ENCODE results near the gene SMAD4.
"Not testable (repeated sequence)": the region's sequence is repeated elsewhere in the genome, so short reads cannot be mapped to it uniquely, and the experiment has no call there.

SMAD4 gene

DNA sequence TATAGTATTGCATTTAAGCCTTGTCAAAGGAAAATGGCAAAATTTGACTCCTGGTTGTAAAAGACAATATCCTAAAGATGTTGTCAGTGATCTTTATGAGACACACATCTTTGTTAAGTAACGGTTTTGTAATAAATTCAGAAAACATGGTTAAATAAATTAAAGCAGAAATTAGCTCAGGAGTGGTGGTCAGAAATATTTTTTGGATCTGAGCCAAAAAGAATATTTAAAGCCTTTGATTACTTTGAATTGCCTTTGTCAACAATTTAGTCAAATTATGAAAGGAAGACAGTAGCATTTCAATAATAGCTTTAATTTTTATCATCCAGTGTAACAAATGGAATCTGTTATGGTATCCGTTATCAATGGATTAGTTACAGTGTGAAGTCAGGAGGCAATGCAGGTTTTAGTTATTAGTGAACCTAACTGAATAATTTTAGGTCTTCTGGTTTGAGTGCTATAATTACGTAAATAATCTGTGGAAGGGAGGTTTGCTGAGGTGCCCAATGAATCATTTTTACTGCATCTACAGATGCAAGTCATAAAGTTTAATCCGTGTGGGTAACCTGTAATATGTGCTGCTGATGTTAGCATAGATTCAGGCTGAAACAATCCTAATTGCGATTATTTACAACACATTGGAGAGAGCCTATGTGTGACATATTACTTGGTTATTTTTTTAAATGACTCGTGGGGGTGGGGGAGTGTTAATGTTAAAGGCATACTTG is 42.7 kb downstream of the SMAD4 start:
- ATAC-seq: no peak
- Mint-ChIP-seq H3K27me3 (no peaks in the 10 kb centered on the region), H3K9me3 (no peaks in the 10 kb centered on the region), H3K4me3 (no peak overlapping the region), H3K4me1 (peaks cover 28% of the 10 kb centered on the region), H3K36me3 (peaks cover 71% of the 10 kb centered on the region), H3K27ac (no peak overlapping the region)

DNA sequence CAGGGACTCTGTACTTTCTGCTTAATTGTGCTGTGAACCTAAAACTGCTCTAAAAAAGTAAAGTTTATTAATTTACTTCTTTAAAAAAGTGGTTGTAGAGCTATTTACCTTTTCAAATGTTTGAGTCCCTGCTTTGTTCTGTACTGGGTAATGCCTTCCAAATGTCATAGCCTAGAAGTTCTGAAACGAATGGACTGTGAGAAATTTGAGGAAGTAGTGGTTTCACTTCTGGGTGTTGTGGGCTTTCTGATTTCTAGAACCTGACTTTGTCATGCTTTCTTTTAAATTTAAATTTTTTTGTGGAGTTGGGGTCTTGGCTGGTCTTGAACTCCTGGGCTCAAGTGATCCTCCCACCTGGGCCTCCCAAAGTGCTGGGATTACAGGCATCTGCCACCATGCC is 44.6 kb downstream of the SMAD4 start:
- Mint-ChIP-seq H3K27me3 (no peaks in the 10 kb centered on the region), H3K27ac (peak overlapping the region; percentile 9), H3K4me3 (no peak overlapping the region), H3K9me3 (no peaks in the 10 kb centered on the region), H3K36me3 (peaks cover 66% of the 10 kb centered on the region), H3K4me1 (peaks cover 28% of the 10 kb centered on the region)
- ATAC-seq: peak; percentile 94

DNA sequence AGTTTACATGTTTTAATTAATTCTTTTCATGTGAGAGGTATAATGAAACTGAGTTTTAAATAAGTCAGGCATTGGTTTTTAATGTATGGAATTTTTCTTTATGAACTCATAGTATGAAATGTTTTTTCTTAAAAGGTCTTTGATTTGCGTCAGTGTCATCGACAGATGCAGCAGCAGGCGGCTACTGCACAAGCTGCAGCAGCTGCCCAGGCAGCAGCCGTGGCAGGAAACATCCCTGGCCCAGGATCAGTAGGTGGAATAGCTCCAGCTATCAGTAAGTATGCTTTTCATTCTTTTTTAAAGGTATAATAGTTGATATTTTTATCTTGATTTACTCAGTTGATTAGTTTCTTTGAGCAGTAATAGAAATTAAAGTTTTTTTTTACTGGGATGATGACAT is 46.5 kb downstream of the SMAD4 start:
- H3K4me3 Mint-ChIP-seq: no peak overlapping the region
- peaks cover 32% of the 10 kb centered on the region for H3K4me1 Mint-ChIP-seq
- no peak overlapping the region for H3K27ac Mint-ChIP-seq
- ATAC-seq: no peak
- H3K27me3 Mint-ChIP-seq: no peaks in the 10 kb centered on the region
- peaks cover 68% of the 10 kb centered on the region for H3K36me3 Mint-ChIP-seq
- no peaks in the 10 kb centered on the region for H3K9me3 Mint-ChIP-seq

DNA sequence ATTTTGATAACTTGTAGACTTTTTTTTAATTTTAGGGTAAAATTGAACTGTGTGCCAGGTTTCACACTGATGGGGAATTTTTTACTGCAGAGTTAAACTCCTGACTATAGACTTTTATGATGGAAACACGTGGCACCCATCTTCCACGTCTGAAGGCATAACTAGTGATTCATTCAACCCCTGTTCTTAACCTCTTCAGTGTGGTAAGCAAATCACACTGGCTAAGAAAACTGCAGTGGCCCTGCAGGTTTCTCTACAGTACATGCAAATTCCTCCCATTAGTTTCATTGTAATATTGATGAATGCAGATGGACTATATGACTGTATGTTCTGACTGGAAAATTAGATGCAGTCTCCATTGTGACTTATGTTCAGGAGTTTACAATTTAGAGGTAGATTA is 47.2 kb downstream of the SMAD4 start:
- no peak overlapping the region for H3K4me3 Mint-ChIP-seq

DNA sequence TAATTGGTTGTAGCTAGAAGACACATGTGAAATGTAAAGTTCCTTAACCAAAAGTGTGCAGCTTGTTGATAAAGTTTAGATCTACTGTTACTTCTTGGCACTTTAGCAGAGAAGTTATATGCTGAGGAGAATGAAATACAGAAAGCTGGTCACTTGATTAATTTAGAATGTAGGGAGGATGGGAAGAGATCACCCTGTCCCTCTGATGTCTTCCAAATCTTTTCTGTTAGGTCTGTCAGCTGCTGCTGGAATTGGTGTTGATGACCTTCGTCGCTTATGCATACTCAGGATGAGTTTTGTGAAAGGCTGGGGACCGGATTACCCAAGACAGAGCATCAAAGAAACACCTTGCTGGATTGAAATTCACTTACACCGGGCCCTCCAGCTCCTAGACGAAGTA is 48.0 kb downstream of the SMAD4 start:
- H3K27ac Mint-ChIP-seq: no peak overlapping the region
- H3K4me3 Mint-ChIP-seq: no peak overlapping the region
- ATAC-seq: no peak
- H3K4me1 Mint-ChIP-seq: peaks cover 34% of the 10 kb centered on the region
- peaks cover 67% of the 10 kb centered on the region for H3K36me3 Mint-ChIP-seq
- H3K9me3 Mint-ChIP-seq: no peaks in the 10 kb centered on the region
- no peaks in the 10 kb centered on the region for H3K27me3 Mint-ChIP-seq

More for the DNA sequence above, 47.2 kb downstream of the SMAD4 start:
- Mint-ChIP-seq H3K4me1 (peaks cover 32% of the 10 kb centered on the region), H3K27me3 (no peaks in the 10 kb centered on the region), H3K9me3 (no peaks in the 10 kb centered on the region), H3K27ac (no peak overlapping the region), H3K36me3 (peaks cover 67% of the 10 kb centered on the region)
- no peak for ATAC-seq

DNA sequence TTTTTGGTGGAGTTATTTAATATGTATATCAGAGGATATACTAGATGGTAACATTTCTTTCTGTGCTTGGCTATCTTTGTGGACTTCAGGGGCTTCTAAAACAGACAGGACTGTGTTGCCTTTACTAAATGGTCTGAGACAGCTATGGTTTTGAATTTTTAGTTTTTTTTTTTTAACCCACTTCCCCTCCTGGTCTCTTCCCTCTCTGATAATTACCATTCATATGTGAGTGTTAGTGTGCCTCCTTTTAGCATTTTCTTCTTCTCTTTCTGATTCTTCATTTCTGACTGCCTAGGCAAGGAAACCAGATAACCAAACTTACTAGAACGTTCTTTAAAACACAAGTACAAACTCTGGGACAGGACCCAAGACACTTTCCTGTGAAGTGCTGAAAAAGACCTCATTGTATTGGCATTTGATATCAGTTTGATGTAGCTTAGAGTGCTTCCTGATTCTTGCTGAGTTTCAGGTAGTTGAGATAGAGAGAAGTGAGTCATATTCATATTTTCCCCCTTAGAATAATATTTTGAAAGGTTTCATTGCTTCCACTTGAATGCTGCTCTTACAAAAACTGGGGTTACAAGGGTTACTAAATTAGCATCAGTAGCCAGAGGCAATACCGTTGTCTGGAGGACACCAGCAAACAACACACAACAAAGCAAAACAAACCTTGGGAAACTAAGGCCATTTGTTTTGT is 52.7 kb downstream of the SMAD4 start:
- H3K9me3 Mint-ChIP-seq: peaks cover 9% of the 10 kb centered on the region
- H3K4me1 Mint-ChIP-seq: peaks cover 15% of the 10 kb centered on the region
- no peaks in the 10 kb centered on the region for H3K27me3 Mint-ChIP-seq
- peaks cover 79% of the 10 kb centered on the region for H3K36me3 Mint-ChIP-seq
- H3K27ac Mint-ChIP-seq: peak overlapping the region; percentile 66
- peak; percentile 88 for ATAC-seq
- peak overlapping the region; percentile 30 for H3K4me3 Mint-ChIP-seq

DNA sequence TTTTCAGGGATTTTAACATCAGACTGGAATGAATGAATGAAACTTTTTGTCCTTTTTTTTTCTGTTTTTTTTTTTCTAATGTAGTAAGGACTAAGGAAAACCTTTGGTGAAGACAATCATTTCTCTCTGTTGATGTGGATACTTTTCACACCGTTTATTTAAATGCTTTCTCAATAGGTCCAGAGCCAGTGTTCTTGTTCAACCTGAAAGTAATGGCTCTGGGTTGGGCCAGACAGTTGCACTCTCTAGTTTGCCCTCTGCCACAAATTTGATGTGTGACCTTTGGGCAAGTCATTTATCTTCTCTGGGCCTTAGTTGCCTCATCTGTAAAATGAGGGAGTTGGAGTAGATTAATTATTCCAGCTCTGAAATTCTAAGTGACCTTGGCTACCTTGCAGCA is 53.4 kb downstream of the SMAD4 start:
- no peaks in the 10 kb centered on the region for H3K27me3 Mint-ChIP-seq
- ATAC-seq: no peak
- peaks cover 79% of the 10 kb centered on the region for H3K36me3 Mint-ChIP-seq
- no peak overlapping the region for H3K4me3 Mint-ChIP-seq
- H3K27ac Mint-ChIP-seq: peak overlapping the region; percentile 66
- H3K4me1 Mint-ChIP-seq: peaks cover 15% of the 10 kb centered on the region
- peaks cover 10% of the 10 kb centered on the region for H3K9me3 Mint-ChIP-seq

DNA sequence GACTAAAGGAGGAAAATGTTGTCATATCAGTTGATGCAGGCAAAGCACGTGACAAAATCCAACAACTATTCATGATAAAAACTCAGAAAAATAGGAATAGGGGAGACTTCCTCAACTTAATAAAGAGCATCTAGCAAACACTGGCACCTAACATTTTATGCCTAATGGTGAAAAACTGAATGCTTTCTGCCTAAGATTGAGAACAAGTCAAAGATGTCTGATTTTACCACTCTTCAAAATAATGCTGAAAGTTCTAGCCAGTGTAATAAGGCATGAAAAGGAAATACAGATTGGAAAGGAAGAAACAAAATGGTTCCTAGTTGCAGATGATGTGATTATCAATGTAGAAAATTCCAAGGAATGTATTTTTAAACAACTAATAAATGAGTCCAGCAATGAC is 58.4 kb downstream of the SMAD4 start:
- Mint-ChIP-seq H3K9me3 (peaks cover 10% of the 10 kb centered on the region), H3K4me3 (no peak overlapping the region), H3K27me3 (no peaks in the 10 kb centered on the region), H3K36me3 (peaks cover 51% of the 10 kb centered on the region), H3K27ac (no peak overlapping the region), H3K4me1 (no peaks in the 10 kb centered on the region)
- no peak for ATAC-seq

DNA sequence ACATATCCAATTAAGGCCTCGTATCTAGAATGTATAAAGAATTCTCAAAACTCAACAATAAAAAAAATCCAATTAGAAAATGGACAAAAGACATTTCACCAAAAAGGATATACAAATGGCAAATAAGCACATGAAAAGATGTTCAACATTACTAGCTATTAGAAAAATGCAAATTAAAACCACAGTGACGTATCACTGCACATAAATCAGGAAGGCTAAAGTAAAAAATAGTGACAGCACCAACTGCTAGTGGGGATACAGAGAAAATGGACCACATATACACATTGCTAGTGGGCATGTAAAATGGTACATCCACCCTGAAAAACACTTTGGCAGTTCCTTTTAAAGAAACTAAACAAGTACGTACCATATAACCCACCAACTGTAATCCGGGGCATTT is 59.7 kb downstream of the SMAD4 start:
- H3K4me3 Mint-ChIP-seq: no peak overlapping the region
- peaks cover 38% of the 10 kb centered on the region for H3K36me3 Mint-ChIP-seq
- H3K27me3 Mint-ChIP-seq: no peaks in the 10 kb centered on the region
- no peaks in the 10 kb centered on the region for H3K4me1 Mint-ChIP-seq
- no peak for ATAC-seq
- no peak overlapping the region for H3K27ac Mint-ChIP-seq
- peaks cover 10% of the 10 kb centered on the region for H3K9me3 Mint-ChIP-seq

DNA sequence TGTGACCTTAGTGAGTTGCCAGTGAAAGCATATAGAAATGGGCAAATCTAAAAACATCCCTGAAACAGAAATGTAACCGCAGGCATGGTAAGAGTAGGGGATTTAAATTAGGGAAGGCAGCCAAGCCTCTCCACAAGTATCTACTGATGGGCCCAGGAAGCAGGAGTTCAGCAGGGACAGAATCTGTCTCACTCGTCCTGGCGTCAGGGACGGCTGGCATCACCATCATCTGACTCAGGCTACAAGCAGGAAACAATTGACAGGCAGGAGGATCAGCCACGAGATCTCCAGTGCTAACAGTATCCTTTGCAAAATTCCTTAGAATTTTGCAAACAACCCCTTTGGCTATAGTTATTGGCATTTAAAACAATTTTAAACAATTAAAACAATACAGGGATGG is 61.3 kb downstream of the SMAD4 start:
- Mint-ChIP-seq H3K27ac (no peak overlapping the region), H3K9me3 (peaks cover 10% of the 10 kb centered on the region), H3K4me3 (no peak overlapping the region), H3K27me3 (no peaks in the 10 kb centered on the region), H3K4me1 (no peaks in the 10 kb centered on the region), H3K36me3 (peaks cover 22% of the 10 kb centered on the region)
- ATAC-seq: no peak

DNA sequence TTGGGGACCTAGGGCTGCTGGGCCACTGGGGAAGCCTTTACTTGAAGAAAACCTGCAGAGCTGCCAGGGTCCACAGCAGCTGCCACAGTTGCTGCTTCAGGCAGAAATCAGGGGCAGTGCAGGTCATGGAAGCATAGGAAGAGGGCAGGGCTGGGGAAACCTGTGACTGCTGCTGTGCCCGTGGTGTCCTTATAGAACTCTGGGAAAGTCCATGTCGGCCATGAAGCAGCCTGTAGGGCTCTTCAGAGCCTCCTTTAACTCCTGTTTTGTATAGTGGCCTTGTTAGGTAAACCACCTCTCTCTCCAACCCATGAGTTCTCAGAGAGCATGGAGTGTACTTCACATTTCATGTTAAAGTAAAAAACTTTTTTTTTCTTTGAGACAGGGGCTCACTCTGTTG is 62.1 kb downstream of the SMAD4 start:
- Mint-ChIP-seq H3K27ac (no peak overlapping the region), H3K9me3 (peaks cover 5% of the 10 kb centered on the region), H3K27me3 (no peaks in the 10 kb centered on the region), H3K36me3 (peaks cover 14% of the 10 kb centered on the region), H3K4me3 (no peak overlapping the region), H3K4me1 (no peaks in the 10 kb centered on the region)
- ATAC-seq: peak; percentile 50

DNA sequence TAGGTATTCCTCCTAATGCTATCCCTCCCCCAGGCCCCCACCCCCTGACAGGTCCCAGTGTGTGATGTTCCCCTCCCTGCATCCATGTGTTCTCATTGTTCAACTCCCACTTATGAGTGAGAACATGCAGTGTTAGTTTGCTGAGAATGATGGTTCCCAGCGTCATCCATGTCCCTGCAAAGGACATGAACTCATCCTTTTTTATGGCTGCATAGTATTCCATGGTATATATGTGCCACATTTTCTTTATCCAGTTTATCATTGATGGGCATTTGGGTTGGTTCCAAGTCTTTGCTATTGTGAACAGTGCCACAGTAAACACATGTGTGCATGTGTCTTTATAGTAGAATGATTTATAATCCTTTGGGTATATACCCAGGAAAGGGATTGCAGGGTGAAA is 63.0 kb downstream of the SMAD4 start:
- H3K27ac Mint-ChIP-seq, H3K4me1 Mint-ChIP-seq, H3K36me3 Mint-ChIP-seq, H3K27me3 Mint-ChIP-seq, H3K9me3 Mint-ChIP-seq, H3K4me3 Mint-ChIP-seq, ATAC-seq: not testable (repeated sequence)

DNA sequence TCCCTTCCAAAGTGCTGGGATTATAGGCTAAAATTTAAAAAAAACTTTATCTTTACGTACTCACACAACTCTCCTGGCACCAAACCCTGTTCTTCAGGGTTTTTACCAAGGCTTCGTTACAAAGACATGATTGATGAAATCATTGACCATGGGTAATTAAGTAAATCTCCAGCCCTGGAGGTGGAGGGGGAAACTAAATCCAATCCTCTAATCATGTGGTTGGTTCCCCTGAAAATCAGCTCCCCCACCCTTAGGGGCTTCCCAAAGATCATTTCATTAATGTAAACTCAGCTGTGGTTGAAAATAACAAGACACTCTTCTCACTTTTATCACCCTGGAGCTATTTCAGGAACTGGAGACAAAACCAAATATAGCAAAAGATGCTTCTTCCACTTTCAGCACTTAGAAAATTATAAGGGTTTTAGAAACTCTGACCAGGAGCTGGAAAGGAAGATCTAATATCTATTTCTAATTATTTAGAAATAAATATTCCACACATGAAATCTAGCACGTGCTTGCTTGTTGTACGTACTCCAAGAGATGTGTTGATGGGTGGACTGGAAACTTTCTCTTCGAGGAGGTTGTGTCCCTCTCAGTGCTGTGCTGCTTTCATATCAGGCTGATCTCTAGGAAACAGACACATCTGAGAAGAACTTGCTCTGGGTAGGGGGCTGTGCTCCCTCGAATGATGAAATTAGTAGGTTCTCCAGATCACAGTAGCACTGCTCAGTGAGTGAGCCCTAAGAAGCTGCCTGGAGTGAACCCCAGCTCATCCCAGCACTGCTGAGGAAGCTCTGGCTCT is 67.2 kb downstream of the SMAD4 start:
- no peak for ATAC-seq
- Mint-ChIP-seq H3K4me3 (no peak overlapping the region), H3K27ac (no peak overlapping the region), H3K27me3 (no peaks in the 10 kb centered on the region), H3K9me3 (no peaks in the 10 kb centered on the region), H3K36me3 (no peaks in the 10 kb centered on the region), H3K4me1 (no peaks in the 10 kb centered on the region)

DNA sequence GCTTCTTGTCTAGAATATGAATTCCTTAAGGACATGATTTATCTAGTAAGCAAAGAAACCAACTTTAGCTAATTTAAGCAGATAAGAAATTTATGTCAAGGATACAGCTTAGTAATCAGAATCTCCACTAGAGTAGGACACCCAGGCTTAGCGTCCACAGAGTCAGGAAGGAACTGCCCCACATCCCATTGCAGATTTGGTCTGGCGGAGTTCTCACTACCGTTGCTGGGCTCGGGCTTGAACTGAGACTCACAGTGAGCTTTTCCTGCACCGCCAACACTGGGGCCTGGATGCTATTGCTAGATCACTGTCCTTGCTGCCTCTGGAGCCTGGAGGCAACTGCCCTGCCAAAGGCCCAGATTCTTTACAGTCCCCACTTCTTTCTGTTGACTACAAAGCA is 68.1 kb downstream of the SMAD4 start:
- no peak for ATAC-seq
- no peaks in the 10 kb centered on the region for H3K27me3 Mint-ChIP-seq
- no peak overlapping the region for H3K4me3 Mint-ChIP-seq
- no peaks in the 10 kb centered on the region for H3K36me3 Mint-ChIP-seq
- no peak overlapping the region for H3K27ac Mint-ChIP-seq
- H3K4me1 Mint-ChIP-seq: no peaks in the 10 kb centered on the region
- no peaks in the 10 kb centered on the region for H3K9me3 Mint-ChIP-seq

DNA sequence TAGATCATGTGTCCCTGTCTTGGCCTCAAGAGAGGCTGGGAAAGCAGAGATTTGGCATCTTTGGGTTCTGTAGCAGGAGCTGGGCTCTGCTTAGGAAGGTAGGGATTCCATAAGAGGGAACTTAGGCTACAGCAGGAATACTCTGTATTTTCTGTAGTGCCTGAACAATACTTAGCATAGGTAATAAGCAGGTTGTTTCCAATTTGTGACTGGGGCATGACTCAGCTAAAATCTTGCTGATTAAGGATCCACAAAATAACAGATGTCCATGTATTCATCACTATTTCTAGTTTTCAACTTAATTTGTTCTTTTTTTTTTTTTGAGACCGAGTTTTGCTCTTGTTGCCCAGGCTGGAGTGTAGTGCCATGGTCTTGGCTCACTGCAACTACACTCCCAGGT is 68.5 kb downstream of the SMAD4 start:
- Mint-ChIP-seq H3K4me3 (no peak overlapping the region), H3K27ac (no peak overlapping the region), H3K27me3 (no peaks in the 10 kb centered on the region), H3K36me3 (no peaks in the 10 kb centered on the region), H3K4me1 (no peaks in the 10 kb centered on the region), H3K9me3 (no peaks in the 10 kb centered on the region)
- ATAC-seq: no peak
